Epidermal melanocyte (primary cell): Measurements from ENCODE around the gene TMEM132E.

Experiments used
- DNase-seq: peaks from one replicate; pipeline ENCODE4 v3.0.0; 2011; ENCODE audit warnings: low spot score; ENCODE audit not compliant: insufficient read length

Gene TMEM132E

DNA sequence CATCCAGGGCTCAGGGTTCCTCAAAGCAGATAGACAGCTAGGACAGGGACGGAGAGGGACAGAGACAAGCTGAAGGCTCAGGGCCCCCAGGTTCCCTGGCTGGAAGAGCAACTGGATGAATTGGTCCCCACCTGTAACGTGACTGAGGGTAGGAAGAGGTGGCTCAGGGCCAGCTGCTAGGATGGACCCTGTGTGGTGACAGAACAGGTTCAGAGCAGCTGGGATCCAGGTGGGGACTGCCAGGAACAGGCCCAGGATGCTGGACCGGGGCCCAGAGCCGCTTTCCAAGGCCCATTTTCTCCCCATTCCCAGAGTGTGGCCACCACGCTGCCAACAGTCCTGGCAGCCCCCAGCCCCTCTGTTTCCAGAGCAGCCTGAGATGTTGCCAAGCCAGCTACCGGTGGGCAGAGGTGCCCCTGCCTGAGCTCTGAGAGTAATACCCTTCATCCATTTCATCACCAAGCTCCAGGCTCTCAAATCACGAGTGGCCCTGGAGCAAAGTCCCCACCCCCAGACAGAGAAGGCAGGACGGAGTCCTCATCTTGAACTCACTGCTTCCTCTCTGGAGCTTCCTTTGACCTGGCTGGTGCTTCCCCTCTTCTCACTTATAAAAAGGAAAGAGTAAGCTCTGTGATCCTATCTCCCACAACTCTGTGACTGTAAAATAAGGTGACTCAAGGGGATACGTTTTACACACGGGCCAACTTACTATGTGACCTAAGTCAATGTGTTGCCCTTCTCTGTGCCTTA, 79.6 kb downstream of the TMEM132E start:
- DNase-seq: no peak

DNA sequence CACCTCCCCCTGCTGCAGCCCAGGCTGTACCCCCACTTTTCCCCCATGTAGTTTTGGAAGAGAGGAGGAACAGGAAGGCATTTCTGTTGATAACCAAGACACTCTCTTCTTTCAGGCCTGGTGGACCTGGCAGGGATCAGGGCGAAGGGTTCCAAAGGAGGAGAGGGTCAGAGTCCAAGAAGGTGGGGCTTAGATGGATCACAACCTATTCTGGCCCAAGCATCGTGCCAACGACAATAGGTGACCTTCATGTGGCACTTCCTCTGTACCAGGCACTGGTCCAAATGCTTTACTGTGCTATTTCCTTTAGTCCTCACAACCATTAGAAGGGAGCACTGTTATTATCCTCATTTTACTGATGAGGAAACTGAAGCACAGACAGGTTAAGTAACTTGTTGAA, 84.3 kb downstream of the TMEM132E start:
- no peak for DNase-seq

DNA sequence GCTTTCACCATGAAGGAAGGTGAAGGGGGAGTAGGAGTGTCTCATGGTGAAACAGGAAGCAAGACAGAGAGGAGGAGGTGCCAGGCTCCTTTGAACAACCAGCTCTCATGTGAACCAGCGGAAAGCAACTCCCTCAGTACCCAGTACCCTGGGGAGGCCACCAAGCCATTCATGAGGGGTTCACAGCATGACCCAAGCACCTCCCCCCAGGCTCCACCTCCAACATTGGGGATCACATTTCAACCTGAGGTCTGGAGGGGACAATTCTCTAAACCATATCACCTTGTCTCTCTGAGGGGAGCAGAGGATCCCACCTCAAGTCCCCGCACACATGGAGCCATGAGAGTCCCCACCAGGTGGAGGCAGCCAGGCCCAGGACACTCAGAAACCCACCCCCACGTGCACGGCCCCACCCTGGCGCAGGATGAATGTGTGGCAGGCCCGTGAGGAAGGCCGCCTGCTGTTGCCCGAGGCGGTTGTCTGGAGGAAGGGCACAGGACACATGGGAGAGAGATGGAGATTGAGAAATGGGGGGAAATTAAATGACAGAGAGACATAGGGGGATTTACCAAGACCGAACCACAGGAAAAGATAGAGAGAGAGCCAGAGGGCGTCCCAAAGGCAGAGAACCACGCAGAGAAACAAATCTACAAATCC, 85.9 kb downstream of the TMEM132E start:
- no peak for DNase-seq

DNA sequence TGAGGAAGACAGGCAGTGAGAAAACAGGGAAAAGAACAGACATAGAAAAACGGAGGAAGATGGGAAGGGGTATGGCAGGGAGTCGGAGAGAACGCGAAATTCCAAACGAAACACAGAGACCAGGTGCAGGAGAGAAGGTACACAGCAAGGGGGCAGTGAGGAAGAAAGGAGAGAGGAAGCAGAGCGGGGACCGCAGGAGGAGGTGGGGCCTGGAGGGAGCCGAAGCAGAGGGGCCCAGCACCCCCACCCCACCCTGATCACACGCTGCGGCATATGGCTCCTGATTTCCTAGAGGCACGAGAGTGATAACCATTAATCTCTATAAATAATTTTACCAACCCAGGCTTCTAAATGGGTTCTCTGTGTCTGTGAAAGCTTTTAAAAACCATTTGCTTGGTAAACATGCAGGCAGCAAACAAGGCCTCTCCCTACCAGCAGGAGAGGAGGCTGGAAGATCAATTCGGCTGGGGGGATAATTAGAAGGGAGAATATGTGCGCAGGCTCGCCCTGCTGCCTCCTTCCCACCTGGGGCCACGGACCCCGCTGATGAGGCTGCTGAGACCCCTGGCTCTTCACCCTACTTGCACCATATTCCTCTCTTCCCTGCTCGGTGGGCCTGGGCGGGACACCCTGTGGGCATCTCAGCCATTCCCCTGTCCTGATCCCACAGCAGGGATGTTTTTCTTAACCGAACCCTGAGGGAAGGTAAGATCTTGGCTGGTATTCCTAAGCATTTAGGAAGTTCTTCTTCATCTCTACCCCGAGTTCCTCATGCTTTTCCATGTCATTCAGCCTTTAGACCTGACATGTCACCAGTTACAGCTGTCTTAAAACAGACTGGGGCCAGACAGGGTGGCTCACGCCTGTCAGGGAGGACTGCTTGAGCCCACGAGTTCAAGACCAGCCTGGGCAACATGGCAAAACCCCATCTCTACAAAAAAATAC, 86.7 kb downstream of the TMEM132E start:
- no peak for DNase-seq

DNA sequence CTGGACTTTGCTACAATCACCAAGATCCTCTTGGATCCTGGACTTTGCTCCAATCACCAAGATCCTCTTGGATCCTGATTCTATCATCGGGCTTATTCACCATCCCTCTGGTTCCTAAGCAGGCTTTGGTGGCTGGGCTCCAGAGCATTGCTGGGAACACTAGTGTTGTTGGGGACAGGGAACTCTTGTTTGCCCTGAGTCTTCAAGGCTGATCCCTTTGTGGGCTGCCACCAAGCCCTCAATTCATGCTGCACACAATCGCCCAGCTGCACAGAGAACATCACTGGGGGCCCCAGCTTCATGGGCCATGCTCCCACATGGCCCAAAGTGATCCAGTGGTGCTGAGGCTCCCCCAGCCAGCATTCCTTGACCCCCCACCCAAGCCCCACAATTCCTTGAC, 88.3 kb downstream of the TMEM132E start:
- no peak for DNase-seq

DNA sequence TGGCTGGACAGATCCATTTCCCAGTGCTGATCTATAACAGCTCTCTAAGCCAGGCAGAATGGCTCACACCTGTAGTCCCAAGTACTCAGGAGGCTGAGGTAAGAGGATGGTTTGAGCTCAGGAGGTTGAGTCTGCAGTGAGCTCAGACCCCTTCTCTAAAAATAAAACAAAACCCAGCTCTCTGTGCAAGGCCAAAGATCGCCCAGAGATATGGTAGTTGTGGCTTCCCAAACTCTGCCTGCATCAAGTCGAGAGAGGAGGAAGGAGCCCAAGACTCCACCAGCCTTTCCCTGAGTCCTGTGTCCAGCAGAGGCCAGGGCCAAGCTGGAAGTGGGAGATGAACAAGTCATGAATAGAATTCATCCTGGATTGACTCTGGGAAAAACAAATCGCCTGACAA, 88.8 kb downstream of the TMEM132E start:
- no peak for DNase-seq

DNA sequence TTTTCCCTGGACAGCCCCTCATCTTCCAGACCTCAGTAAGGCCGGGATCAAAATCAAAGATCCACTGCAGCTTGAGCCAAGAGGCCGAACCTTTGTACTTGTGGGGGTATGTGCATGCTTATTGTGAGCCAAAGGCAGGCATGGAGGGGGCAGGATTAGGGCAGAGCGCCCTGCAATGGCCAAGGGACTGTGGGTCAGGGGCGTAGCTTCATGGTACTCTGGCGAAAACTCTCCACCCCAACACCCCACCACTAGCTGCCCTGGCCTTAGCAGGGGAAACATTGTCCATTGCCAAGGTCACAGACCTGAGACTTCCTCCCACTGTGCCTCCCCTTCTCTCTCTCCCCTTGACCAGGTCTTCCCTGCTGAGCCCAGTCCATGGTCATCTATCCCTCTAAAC, 90.1 kb downstream of the TMEM132E start:
- no peak for DNase-seq

DNA sequence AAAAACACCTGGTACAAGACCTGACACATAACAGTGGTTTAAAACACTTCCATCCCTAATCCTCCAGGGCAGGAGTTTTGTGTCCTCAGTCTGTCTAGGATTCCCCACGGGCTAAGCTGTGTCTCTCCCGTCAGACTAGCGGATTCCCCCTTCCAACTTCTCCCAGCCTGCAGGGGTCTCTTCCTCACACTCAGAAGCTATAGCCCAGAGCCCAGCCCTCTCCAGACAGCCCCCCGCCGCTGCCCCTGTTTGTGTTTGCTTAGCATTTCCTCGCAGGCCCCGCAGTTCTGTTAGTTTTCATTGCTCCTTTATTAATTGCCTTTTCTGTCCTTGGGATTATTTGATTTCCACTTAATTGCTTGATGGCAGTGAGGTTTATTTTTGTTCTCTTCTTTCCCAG, 91.2 kb downstream of the TMEM132E start:
- DNase-seq: no peak

DNA sequence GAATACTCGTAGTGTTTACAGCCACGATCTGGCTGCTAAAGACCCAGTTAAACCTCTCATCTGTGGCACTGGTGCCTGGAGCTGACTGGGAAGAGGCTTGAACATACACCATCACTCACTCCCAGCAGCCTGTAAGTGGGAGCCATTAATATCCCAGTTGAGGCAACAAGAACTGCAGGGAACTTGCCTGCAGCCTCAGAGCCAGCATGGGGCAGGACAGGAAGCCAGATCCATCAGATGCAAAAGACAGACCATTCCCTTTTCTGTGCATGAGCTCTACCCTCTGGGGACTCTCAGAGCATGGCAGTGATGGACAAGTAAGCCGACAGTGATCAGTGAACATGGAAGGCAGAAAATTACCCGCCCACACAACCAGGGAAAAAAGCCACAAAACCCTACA, 91.8 kb downstream of the TMEM132E start:
- DNase-seq: no peak

DNA sequence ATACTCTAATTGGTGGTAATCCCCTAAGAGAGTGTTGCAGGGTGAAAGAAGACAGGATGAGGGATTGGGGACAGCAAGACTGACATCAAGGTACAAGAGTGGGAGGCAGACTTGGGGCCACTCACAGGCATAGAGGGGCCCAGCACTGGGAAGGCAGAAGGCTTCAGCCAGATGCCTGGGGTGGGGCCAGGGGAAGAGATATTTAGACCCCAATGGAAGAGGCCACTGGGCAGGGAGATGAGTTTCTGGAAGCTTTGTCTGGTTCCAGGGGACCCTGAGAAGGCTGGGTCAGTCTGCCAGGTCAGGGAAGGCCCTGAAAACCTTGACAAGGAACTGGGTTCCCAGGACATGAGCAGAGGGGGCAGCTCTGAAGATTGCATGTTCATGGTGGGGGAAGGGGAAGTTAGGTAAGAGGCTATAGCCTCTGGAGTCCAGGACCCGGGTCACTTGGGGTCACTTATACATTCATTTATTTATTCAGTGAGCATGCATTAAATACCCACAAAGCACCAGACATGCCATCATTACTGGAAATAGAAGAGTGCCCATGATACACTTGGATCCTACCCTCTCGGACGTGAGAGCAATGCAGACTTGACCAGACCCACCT, 92.9 kb downstream of the TMEM132E start:
- no peak for DNase-seq

DNA sequence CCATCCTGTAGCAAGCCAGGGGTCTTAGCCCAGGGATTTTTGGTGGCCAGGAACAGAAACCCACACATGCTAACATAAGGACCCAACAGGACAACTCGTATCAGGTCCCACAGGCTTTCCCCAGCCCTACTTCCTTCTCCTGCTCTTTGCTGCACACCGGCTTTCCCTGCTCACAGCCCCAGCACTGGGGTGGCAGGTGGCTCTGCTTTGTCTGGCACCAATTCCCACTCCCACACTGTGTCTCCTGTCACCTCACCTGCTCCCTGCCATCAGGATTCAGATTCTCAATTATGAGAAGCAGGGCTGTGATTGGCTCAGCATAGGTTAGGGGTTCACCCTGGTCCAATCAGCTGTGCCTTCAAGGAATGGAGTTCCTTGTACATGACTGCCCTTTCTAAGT, 94.1 kb downstream of the TMEM132E start:
- no peak for DNase-seq

DNA sequence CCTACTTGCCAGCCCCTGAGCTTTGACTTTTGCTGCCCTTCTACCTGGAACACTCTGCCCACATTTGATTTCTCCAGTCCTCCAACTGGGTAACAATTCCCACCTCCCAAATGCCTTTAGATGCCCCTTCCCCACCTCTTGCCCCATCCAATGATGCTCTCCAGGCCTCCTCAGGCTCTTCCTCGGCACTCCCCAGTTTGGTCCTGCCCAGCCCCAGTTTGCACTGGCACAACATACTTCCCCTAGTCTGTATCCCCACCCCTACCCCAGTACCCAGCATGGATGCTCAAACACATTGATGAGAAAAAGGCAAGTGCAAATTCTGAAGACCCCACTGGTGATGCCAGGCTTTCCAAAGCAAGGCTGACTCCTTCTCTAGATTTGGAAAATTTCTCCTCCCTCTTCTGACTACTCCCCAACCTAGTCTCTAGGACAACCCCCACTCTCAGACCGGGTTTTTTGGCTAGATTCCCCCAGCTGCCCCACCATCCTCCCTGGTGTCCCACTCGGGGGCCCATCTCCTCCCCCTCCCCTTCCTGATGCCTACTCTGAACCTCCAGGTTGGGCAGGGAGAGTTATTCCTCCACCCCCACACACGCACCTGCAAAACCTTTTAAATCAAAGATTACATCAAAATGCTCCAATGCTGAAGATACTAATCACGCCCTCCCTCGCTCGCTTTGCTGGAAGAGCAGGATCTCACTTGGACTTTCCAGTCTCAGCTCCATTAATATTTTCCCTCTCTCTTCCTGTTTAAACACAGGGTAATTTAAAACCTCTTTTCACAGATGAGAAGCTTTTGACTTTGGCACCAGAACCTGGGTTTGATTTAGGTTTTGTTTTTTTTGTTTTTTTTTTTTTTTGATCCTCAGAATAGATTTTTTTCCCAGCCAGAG, 94.9 kb downstream of the TMEM132E start:
- no peak for DNase-seq

DNA sequence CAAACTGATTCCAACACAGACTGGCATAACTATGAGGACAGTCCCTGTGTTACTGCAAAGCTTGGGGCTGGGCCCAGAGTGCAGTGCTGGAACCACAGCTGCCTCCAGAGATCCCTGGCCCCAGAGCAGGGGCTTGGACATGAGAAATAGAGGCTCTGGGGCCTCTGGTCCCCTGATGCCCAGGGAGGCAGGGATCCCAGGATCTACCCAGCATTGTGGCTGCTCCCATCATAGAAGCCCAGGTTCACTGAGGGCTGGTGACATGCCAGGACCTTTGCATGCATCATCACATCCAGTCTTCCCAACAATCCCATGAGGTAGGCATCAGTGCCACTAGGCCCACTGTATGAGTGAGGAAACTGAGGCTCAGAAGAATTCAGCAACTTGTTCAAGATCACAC, 95.8 kb downstream of the TMEM132E start:
- no peak for DNase-seq

DNA sequence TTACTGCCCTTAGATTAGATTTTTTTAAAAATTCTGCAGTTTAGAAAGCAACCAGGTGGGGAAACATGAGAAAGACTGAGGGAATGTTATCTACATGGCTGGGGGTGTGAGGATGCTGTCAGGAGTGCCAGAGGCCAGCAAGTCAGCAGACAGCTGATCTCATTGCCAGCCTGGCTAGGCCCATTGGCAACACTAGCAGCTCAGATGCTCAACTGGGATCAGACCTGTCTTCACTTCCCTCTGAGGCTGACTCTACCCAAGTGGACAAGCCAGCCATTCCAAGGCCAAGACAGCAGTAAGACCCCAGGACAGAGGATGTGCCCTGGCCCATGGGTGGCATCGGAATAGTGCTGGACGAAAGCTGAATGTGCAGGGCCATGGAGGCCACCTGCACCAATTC, 96.2 kb downstream of the TMEM132E start:
- DNase-seq: no peak

DNA sequence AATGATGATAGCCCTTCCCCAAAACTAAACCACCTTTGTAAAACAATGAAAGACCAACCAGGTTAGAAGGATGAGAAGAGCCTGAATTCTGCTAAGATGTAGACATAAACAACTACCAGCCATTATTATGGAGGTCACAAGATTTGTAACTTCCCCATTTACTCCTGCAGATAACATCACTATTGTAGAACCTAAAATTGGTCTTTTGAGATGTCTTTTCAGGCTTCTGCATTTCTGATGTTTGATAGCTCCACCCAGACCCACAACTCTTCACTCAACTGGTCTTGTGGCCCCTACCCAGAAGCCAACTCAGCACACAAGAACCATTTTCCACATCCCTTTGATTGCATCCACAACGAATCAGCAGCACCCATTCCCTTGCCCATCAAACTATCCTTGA, 100.8 kb downstream of the TMEM132E start:
- no peak for DNase-seq

DNA sequence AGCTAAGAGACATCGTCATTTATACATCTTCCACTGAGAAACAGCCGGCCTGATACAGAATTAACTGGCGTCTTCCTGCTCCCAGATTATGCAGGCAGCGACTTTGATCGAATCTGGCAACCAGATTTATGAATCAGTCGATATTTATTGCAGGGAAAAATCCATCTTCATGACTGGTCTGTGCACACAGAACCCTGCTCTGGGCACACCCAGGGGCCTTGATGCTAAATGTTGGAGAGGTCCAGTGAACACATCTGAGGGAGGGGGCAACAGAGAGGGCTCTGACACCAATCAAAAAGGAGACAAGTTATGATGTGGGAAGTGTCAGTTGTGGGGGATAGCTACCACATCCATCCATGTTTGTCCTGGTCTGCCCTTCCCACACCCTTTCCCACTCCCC, 102.9 kb downstream of the TMEM132E start:
- no peak for DNase-seq

DNA sequence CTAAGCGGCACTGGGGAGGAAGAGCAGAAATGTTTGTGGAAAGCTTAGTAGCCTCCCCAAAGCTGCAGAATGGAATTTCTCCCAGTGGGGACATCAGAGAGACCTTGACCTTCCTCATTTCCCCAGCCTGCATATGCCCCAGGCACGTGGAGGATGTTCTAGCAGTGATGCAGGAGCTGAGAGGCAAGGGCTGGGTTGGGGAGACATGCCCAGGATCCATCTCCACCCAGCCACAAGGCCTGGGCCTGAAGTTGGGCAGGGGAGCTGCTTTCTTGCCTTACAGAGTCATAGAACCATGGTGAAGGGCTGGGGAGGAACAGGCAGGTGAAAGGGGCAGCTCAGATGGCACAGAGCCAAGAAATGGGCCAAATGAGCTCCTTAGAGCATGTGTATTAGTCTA, 104.0 kb downstream of the TMEM132E start:
- no peak for DNase-seq
